Measurements from ENCODE around the gene GRWD1.
A peak's percentile ranks its signal among the peaks of the same experiment; 100 is the strongest.

Gene GRWD1

DNA sequence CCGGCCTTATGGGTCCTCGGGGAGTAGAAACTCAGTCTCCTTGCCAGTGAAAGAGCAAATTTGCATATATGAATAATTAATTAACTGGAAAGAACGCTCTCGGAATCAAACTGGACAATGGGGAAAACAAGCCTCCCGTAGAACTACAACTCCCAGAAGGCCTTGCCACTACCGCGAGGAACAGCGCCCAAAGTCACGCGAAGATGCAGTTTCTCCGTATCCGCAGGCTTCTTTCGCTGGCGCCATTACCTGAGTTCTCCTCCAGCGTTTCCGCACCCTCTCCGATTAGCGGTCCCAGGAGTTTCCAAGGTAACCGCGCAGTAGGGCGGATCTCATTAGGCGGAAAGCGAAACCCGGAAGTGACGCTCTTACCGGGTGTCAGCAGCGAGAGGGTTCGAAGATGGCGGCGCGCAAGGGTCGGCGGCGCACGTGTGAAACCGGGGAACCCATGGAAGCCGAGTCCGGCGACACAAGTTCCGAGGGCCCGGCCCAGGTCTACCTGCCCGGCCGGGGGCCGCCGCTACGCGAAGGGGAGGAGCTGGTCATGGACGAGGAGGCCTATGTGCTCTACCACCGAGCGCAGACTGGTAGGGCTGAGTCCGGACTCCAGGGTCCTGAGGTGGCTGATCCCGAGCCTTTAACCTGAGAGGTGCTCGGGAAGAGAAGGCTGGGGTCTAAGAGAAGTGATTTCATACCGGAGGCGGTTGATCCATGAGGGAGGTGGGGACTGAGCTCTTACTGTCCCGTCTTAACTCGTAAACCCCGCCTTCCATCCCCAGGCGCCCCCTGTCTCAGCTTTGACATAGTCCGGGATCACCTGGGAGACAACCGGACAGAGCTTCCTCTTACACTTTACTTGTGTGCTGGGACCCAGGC is at the start of gene GRWD1:
Gene GRWD1, plus strand, starts transcription at position 378 of the 876 bp plus-strand sequence. Its CDS starts 23 bp downstream, at position 401.
- TF ChIP-seq POLR2A (IDR thresholded peaks at IDR 0.05; ENCODE audit: low read depth, low read length): peak; percentile 55
- peak; percentile 95 for DNase-seq (ENCODE audit: insufficient read length, low spot score)
- FAIRE-seq: peak; percentile 95

DNA sequence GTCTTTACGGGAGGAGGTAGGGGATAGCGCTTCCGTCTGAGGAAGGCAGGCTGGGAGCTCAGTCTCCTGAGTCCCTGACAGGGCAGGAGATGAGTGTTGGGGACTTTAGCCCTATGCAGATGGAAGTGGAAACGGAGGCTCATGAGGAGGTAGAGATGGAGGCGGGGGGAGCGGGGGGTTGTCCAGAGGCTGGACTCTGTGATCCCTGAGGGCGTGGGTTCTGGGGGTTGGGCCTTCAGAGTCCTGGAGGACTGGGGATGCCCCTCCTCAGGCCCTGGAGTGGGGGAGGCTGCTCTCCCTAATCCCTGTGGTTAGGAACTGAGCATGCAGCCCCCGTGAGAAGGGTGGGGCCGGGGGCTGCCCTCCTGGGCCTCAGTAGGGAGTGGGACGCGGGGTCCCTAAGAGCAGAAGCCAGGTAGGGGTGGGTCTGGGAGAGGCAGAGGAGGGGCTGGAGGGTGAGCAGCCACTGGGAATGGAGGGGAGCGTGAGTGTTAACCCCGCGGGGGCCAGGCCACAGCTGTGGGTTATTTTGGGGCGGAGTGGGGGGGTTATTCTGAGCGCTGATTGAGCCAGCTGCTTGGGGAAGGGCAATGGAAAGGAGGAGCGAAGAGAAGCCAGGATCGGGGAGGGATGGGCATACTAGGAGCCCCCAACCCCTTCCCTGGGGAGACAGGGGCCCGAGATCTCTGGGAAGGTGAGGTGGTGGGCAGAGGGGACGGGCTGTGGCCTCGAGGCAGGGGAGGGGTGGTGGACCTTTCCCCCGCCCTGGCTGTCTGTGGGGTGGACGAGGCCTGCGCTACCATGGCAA is 49.6 kb upstream of the GRWD1 start:
- DNase-seq (ENCODE audit: insufficient read length, low spot score) (no peak), FAIRE-seq (no peak)
- no peak for TF ChIP-seq POLR2A (IDR thresholded peaks at IDR 0.05; ENCODE audit: low read depth, low read length)

DNA sequence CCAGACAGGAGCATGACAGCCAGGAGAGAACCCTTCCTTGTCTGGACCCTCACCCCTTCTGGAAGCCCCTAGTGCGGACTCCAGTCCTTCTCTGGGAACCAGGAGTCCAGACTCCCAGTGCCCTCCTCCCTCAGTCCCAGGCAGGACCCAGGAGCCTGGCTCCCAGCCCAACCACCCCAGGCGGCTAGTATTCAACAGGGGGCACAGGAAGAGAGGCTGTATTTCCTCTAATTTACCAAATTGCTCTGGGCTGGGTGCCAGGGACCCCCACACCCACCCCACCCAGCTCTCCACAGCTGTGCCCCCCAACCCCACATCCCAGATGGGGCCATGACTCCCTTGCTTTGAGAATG is 49.0 kb upstream of the GRWD1 start:
- TF ChIP-seq POLR2A (IDR thresholded peaks at IDR 0.05; ENCODE audit: low read depth, low read length): no peak
- FAIRE-seq: no peak
- no peak for DNase-seq (ENCODE audit: insufficient read length, low spot score)

DNA sequence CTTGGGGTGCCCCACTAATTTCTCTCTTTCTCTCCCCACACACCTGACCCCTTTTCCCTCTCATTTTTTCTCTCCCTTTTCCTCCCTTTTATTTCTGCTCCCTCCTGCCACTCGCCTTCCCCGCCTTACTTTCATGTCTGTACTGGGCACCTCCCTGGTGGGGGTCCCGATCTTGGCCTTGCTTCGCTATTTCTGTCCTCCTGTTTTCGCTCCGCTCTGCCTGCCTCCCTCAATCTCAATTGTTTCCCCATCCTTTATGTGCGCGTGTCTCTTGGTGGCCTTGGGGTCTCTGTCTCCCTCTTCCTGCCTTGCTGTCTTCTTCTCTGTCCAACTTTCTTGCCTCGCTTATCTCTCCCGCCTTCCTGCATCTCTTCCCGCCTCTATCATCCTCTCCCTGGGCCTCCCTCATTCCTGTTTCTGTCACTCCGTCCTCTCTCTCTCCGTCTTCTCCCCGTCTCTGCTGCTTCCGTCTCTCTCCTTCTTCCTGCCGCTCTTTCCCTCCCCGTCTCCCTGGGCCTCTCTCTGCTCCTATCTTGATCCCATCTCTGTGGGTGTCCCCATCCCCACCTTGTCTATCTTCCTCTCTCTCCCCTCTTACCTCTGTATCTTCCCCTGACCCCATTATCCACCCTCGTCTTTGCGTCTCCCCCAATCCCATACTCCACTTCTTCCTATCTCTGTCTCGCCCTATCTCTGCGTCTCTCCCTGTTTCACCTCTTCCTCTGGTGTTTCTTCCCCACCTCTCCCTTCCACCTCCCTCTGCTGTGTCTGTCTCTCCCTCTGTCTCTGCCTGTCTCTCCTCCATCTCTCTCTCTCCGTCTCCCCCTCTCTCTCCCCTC is 48.3 kb upstream of the GRWD1 start:
- DNase-seq (ENCODE audit: insufficient read length, low spot score): no peak
- TF ChIP-seq POLR2A (IDR thresholded peaks at IDR 0.05; ENCODE audit: low read depth, low read length): no peak

DNA sequence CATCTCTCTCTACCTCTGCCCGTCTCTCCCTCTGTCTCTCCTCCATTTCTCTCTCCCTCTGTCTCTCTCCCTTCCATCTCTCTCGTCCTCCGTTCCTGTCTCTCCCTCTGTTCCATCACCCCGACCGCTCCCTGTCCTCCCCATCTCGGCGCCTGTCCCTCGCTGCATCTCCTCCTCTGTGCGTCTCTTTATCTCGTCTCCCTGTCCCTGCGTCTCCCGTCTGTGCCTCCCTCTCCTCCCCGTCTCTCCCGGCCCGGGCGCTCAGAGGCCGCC is 47.7 kb upstream of the GRWD1 start:
- DNase-seq (ENCODE audit: insufficient read length, low spot score) (no peak), FAIRE-seq (no peak)
- no peak for TF ChIP-seq POLR2A (IDR thresholded peaks at IDR 0.05; ENCODE audit: low read depth, low read length)

More for the DNA sequence above, 48.3 kb upstream of the GRWD1 start:
- no peak for FAIRE-seq

DNA sequence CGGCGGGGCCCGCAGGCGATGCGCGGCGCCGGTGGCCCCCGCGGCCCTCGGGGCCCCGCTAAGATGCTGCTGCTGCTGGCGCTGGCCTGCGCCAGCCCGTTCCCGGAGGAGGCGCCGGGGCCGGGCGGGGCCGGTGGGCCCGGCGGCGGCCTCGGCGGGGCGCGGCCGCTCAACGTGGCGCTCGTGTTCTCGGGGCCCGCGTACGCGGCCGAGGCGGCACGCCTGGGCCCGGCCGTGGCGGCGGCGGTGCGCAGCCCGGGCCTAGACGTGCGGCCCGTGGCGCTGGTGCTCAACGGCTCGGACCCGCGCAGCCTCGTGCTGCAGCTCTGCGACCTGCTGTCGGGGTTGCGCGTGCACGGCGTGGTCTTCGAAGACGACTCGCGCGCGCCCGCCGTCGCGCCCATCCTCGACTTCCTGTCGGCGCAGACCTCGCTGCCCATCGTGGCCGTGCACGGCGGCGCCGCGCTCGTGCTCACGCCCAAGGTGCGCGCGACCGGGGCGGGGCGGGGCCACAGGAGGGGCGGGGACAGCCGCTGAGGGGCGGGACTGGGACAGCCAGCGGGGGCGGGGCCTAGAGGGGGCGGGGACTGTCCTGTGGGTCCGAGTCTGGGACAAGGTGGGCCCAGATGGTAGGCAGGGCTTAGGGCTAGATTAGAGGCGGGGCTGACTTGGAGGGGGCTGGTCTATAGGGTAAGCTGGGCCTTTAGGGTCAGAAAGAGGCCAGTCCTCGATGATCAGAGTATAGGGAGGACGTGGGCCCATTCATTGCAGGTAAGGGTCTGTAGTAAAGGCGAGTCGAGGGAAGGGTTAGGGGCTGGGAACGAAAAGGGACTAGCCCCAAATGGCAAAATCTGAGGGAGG is 47.2 kb upstream of the GRWD1 start:
- FAIRE-seq (no peak), DNase-seq (ENCODE audit: insufficient read length, low spot score) (no peak)
- TF ChIP-seq POLR2A (IDR thresholded peaks at IDR 0.05; ENCODE audit: low read depth, low read length): no peak

DNA sequence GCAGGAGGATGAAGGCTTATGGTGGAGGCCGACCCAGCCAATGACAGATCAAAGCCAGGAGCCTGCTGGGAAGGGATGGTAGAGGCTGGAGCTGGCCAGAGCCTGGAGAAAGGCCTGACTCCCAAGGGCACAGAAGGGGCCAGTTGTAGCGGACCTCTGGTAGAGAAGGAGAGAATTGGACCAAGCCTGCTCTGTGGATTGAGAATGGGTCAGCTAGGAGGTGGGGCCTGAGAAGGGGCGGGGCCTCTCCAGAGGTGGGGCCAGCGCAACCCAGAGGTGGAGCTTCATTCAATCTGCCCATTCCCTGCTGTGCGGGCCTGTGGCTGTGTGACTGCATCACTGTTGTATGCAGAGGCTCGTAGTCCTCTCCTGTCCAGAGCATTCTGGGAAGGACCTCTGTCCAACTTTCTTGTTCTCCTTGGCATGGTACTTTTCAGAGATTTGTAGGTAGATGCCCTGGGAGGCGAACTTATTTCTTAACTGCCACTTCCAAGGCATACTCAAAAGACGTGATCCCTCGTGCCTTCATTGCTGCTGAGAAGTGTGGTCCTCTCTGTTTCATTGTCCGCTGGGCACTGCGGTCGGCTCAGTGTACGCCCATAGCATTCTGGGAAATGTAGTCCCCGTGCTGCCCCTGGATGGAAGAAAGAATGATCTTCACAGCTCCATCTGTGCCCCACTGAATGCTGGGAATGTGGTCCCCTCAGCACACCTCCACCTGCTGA is 45.6 kb upstream of the GRWD1 start:
- DNase-seq (ENCODE audit: insufficient read length, low spot score) (peak; percentile 90), FAIRE-seq (peak; percentile 93)
- no peak for TF ChIP-seq POLR2A (IDR thresholded peaks at IDR 0.05; ENCODE audit: low read depth, low read length)

DNA sequence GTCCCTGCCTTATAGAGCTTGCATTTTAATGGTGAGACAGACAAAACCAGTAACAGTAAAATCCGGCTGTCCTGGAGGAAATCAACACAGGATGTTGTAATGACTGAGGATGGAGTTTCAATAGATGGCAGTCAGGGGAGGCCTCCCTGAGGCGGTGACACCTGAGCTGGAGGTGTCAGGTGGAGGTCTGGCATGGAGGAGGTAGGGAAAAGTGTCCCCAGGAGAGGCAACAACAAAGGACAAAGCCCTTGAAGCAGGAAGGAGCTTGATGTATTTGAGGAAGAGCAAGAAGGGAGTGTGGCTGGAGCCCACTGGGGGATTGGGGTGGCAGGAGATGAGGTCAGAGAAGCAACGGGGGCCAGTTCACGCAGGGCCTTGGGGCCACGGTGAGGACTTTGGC is 44.5 kb upstream of the GRWD1 start:
- TF ChIP-seq POLR2A (IDR thresholded peaks at IDR 0.05; ENCODE audit: low read depth, low read length): no peak
- FAIRE-seq (no peak), DNase-seq (ENCODE audit: insufficient read length, low spot score) (no peak)

DNA sequence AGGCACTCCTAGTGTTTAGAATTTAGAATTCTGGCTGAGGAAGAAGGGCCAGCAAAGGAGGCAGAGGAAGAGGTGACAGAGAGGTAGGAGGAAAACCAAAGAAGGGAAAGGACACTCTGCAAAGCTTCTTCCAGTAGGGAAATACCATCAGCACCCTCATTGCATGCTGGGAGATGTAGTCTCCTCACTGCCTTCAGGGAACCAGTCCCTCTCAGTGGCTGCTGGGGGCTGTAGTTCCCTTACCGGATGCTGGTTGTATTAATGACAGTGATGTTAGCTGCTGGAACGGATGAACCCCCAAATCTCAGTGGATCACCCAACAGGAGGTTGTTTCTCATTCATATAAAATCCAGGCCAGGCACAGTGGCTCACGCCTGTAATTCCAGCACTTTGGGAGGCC is 42.2 kb upstream of the GRWD1 start:
- DNase-seq (ENCODE audit: insufficient read length, low spot score) (peak; percentile 73), FAIRE-seq (peak; percentile 48)
- no peak for TF ChIP-seq POLR2A (IDR thresholded peaks at IDR 0.05; ENCODE audit: low read depth, low read length)

DNA sequence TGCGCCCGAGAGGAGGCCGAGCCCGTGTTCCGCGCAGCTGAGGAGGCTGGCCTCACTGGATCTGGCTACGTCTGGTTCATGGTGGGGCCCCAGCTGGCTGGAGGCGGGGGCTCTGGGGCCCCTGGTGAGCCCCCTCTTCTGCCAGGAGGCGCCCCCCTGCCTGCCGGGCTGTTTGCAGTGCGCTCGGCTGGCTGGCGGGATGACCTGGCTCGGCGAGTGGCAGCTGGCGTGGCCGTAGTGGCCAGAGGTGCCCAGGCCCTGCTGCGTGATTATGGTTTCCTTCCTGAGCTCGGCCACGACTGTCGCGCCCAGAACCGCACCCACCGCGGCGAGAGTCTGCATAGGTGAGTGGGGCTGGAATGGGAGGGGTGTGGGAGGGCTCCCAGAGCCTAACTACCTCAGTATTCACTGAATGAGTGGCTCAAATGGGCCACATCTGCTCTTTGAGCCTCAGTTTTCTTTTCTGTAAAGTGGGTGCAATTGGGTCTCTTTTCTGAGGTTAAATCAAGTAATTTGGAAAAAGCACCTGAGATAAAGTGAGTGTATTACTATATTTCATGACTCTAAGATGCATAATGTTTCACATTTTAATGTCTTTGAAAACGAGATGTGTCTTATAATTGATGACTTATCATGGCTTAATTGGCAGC is 40.6 kb upstream of the GRWD1 start:
- no peak for FAIRE-seq
- TF ChIP-seq POLR2A (IDR thresholded peaks at IDR 0.05; ENCODE audit: low read depth, low read length): no peak
- no peak for DNase-seq (ENCODE audit: insufficient read length, low spot score)

DNA sequence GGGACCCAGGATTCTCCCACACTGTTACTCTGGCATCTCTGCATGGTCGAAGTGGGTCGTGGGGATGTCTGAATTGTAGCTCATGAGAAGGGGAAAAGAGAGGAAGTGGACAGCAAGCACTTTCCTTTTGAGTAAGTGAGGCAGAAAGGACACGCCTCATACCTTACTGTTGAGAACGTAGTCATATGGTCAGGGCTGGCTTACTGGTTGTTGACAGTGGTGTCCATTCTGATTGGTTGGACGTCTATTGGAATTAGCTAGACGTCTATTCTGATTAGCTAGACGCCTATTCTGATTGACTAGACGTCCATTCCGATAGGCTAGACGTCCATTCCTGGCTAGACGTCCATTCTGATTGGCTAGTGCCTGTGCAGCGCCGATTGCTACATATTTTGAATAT is 39.9 kb upstream of the GRWD1 start:
- no peak for TF ChIP-seq POLR2A (IDR thresholded peaks at IDR 0.05; ENCODE audit: low read depth, low read length)
- DNase-seq (ENCODE audit: insufficient read length, low spot score) (no peak), FAIRE-seq (no peak)

DNA sequence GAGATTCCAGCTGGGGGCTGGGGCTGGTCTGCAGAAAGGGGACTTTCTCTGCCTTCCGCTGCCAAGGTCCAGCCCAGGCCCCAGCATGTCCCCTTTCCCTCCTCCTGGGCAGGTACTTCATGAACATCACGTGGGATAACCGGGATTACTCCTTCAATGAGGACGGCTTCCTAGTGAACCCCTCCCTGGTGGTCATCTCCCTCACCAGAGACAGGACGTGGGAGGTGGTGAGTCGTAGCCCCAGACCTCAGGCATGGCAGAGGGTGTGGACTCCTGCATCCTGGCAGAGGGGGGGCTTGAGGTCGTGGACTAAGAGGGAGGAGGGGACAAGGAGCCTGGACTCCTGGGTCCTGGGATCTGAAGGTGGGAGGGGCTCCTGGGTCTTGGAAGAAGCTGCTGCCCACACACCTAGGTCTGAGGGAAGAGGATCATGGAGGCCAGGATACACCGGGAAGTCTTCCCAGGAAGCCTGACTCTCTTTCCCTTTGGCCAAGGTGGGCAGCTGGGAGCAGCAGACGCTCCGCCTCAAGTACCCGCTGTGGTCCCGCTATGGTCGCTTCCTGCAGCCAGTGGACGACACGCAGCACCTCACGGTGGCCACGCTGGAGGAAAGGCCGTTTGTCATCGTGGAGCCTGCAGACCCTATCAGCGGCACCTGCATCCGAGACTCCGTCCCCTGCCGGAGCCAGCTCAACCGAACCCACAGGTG is 31.8 kb upstream of the GRWD1 start:
- DNase-seq (ENCODE audit: insufficient read length, low spot score) (no peak), FAIRE-seq (no peak)
- no peak for TF ChIP-seq POLR2A (IDR thresholded peaks at IDR 0.05; ENCODE audit: low read depth, low read length)

All from H54 (cell line).